Activated CD4-positive, alpha-beta T cell treated with anti-CD3 and anti-CD28 coated beads for 4 hours (primary cell): ENCODE data around the gene GPR85.
"Not testable (repeated sequence)": the region's sequence is repeated elsewhere in the genome, so short reads cannot be mapped to it uniquely, and the experiment has no call there.

Experiments
- DNase-seq, 2 donors: peaks; one replicate each; pipeline ENCODE4 v3.0.0-alpha.2; 2020

Gene GPR85

DNA sequence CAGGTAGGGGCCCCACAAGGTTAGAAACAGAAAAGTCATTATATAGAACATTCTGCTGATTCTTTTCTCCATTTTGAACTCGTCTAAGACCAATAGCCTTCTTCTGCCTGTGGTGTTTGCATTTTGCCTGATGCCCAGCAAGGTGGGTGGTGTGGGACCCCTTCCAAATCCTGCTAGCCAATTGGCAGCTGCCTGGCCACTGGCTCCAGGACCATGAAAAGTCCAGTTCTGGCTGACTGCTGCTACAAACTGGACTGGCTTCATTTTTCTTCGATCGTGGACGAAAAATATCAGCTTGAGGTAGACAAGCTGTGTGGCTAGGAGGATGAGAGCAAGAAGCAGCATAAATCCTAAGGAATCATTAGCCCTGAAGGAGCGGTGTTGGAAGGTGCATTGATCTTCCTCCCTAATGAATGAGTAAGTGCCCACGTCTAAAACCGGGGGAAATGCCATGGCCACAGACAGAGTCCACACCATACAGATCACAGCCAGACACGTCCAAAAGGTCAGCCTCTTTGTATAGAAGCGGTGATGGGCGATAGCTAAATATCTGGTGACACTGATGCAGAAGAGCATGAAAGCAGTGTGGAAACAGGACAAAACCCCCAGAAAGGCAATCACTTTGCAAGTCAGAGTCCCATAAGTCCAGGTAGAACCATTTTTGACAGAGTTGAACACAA lies 2.7 kb downstream of the GPR85 start:
- no peak for DNase-seq

DNA sequence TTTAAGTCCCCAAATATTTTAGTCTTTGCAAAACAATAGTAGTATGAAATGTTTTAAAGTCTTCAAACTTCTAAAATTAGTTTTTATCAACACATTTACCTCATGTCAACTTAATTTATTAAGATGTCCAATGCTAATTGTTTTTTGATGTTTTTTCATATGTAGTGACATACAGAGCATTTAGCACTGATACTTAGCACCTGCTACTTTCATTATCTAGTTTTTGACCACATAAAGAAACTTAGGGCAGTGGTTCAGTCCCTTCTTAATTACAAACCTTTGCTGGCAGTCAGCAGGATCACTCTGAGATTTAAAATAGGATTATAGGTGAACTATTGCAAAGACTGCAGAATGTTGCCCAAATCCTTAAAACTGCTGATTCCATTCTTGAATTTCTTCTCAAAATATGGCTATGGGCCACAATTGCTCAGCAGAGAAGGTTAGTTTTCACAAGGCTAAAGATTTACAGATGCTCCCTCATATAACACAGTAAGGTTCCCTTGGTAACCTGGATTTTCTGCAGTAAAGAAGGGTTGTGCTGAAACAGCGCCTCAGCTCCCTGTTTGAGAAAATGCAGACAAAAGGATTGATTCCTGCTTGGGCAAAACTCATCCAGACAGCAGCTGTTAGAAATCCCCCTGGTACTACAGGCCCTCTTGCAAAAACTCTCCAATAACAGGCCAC lies 3.4 kb downstream of the GPR85 start:
- no peak for DNase-seq

DNA sequence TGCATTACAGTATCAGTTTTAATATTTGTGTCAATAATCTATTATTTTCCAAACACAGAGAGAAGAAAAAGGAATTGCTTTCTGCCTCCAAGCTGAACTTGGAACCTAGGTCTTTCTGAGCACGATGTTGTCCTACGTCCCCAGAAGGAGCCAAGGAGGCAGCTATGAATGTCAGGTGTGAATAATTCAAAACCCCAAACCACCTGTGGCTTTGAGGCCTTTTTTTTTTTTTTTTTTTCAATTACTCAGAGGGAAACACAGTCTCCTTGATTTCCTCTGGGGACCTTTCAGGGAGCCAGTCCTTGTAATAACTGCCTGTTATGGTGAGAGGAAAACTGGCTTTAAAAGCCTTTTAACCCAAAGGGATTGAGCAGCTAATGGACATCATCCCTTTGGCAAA lies 8.3 kb downstream of the GPR85 start:
- DNase-seq, result no peak

DNA sequence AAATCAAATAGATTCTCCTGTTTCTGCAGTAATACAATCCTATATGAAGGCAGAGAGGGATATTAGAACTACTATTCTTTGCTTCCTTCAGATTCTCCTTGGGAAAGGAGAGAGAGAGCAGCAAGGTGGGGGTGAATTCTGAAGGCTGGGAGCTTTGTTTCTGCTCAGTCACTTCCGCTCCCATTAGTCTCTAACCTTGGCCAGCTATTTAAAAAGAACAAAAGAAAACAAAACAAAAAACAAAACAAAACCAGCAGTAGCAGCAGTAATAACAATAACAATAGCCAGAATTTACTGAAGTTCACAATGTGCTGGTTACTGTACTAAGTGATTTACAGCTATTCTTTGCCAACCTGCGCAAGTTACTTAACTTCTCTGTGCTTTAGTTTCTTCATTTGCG lies 9.9 kb downstream of the GPR85 start:
- no peak for DNase-seq

DNA sequence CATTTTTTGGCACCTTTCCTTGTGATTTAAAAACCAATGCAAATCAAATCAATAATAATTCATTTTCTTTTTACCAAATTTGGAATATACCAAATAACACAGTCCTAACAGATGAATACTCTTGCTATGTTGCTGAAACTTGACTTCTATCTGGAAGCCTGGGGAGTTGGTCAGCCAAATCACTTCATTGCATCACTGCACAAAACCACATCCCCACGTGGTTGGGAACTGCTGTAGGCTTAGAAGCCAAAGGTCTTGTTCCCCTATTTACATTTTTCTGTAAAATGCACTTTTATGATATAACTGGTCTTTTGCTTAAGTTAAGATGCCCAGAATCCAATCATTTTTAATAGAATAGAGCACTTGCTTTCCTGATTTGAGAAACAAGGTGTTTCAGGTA lies 15.2 kb downstream of the GPR85 start:
- no peak for DNase-seq

DNA sequence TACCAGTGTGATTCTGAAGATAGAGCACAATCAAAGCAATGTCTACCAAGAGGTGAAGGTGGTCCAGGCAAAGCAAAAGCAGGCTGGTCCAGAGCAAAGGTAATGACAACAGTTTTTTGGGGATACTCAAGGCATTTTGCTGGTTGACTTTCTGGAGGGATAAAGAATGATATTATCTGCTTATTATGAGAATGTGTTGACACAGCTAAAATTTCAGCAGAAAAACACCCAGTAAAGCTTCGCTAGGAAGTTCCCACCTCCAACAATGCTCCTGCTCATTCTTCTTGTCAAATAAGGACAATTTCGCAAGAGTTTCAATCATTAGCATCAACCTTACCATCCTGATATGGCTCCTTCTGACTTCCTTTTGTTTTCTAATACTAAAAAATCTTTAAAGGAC lies 24.1 kb downstream of the GPR85 start:
- no peak for DNase-seq

DNA sequence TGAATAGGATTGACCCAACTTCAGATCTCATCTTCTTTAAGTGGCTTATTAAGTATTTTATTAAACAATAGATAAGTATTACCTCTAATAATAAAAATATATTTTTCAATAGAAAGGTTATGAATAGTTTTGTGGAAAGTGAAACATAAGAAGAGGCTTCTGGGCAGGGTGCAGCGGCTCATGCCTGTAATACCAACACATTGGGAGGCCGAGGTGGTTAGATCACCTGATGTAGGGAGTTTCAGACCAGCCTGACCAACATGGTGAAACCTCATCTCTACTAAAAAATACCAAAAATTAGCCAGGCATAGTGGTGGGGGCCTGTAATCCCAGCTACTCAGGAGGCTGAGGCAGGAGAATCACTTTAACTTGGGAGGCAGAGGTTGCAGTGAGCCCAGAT lies 26.5 kb downstream of the GPR85 start:
- DNase-seq, result no peak

DNA sequence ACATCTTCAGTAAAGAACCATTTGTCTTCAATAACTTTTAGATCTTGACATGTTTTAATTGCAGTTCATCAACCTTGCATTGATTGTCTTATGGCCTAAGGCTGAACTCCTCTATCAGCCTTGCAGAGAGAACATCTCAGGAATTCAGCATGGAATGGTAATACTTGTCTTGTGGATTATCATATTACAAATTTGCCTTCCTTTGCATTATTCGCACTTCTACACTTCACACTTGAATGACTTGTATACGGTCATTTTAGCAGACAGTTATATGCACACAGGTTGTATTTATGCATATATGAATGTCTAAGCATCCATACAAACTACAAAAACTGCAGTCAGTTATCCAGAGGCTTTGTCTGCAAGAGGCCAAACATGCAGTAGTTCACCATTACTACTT lies 31.7 kb downstream of the GPR85 start:
- DNase-seq, result no peak

DNA sequence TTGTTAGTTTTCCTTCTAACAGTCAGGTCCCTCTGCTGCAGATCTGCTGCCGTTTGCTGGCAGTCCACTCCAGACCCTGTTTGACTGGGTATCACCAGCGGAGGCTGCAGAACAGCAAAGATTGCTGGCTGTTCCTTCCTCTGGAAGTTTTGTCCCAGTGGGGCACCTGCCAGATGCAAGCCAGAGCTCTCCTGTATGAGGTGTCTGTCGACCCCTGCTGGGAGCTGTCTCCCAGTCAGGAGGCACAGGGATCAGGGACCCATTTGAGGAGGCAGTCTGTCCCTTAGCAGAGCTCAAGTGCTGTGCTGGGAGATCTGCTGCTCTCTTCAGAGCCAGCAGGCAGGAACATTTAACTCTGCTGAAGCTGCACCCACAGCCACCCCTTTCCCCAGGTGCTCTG lies 32.4 kb downstream of the GPR85 start:
- not testable (repeated sequence) for DNase-seq

DNA sequence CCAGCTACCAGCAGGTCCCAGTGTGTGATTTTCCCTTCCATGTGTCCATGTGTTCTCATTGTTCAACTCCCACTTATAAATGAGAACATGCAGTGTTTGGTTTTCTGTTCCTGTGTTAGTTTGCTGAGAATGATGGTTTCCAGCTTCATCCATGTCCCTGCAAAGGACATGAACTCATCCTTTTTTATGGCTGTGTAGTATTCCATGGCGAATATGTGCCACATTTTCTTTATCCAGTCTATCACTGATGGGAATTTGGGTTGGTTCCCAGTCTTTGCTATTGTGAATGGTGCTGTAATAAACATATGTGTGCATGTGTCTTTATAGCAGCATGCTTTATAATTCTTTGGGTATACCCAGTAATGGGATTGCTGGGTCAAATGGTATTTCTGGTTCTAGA lies 37.4 kb downstream of the GPR85 start:
- DNase-seq, result not testable (repeated sequence)

DNA sequence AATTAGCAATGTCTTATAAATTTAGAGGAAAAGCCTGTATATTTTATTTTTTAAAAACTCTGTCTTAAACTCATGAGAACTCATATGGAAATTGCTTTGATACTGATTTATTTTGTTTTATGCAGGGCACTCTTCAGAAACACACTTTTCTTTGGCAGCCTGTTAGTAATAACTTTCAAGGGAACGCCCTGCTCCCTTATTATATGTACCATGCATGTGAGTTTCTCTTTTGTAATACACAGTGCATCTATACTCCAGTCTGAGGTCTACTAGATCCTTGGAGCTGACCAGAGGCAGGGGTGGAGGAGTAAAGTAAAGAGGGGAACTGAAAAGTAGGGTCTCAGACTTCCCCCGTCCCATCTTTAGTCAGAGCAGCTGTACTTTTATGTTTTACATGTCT lies 40.2 kb downstream of the GPR85 start:
- DNase-seq, result no peak

DNA sequence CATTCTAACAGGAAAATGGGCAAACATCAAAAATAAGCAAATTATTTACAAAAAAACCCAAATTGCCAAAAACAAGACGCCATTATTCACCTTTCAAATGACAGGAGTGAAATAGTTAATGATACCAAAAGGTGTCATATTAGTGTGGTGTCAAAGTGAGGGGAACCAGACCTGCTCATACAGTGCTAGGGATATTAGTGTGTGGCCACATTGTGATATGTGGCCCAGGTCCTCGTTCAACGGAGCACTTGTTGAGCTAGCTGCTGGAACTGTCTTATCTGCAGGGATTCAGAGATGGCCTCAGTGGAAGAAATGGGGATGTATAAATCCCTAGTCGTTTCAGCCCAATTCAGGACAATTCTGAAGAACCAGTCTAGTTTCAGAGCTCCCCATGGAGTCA lies 41.2 kb downstream of the GPR85 start:
- no peak for DNase-seq

DNA sequence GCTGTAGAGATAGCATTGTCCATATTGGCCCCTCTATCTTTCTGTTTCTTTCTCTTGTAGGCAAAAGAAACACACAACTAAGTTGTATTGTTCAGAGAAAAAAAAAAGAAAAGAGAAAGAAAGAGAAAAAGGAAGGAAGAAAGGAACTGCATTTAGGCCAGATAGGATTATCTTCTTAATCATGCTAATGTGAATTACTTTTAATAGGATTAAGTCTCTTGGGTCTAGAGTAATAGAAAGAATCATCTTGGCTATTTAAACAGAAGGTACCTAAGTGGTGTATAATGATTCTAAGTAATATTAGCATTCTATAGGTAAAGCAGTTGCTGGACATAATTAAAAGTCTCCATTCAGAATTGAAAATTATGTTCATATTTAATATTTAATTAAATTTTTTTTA lies 42.2 kb downstream of the GPR85 start:
- DNase-seq, result no peak

DNA sequence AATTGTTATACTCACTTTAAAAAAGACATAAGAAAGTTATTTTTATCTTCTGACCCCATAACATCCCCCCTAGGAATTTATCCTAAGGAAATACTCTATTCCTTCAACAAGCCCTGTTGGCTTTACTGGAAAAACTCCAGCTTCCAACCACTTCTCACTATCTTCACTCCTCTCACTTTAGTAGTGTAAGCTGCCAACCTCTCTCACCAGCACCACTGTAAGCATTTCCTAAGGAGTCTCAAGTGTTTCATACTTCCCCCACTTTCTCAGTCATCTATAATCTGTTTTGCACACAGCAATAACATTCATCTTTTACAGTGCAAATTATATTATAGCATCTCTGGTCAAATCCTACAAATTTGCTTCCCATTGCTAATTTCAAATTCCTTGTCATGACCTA lies 45.8 kb downstream of the GPR85 start:
- no peak for DNase-seq

DNA sequence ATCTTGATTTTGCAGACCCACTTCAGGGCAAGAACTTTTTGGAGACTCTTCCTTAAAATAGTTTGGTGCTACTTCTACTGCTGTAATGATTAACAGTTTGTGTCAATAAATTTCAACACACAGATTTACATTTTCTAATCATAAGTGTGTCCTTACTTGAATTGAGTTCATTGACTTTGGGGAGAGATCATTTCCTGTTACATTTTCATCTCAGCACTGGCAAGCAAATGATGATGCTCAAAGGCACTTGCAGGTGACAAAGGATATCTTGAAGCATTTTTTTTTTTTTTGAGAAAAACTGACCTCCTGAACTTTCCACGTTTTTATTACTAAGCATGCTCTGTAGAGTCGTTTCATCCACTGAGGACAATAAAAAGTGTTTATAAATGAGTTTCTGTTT lies 52.7 kb downstream of the GPR85 start:
- no peak for DNase-seq
